HFF-Myc (cell line): ENCODE results near the gene PROK2.

Experiments used
- DNase-seq: peaks from one replicate; pipeline ENCODE4 v3.0.0-alpha.2; 2011; ENCODE audit warnings: low read depth; ENCODE audit errors: extremely low read depth
- H3K4me3 ChIP-seq: replicated peaks from 2 replicates; pipeline ENCODE4 v1.5.1; 2011; ENCODE audit warnings: low read depth, mild to moderate bottlenecking, control low read depth, low read length
- CTCF ChIP-seq: IDR thresholded peaks from 2 replicates; pipeline ENCODE4 v1.5.1; 2012; ENCODE audit warnings: mild to moderate bottlenecking, low read depth, low read length, control low read depth; ENCODE audit errors: missing control alignments

Gene PROK2

GRCh38 chr3:71805691-71806090 lies 20.7 kb upstream of the PROK2 start:
- no peak for TF ChIP-seq CTCF
- no peak for DNase-seq
- no peak overlapping the region for H3K4me3 ChIP-seq

- no peak overlapping the region for H3K4me3 ChIP-seq
- no peak for DNase-seq
- no peak for TF ChIP-seq CTCF
These were observed 20.3 kb upstream of the PROK2 start for GRCh38 chr3:71805199-71805598.

GRCh38 chr3:71803248-71803647 lies 18.3 kb upstream of the PROK2 start:
- H3K4me3 ChIP-seq: no peak overlapping the region
- TF ChIP-seq CTCF: no peak
- no peak for DNase-seq

- TF ChIP-seq CTCF: no peak
- no peak for DNase-seq
- no peak overlapping the region for H3K4me3 ChIP-seq
These were observed 17.0 kb upstream of the PROK2 start for GRCh38 chr3:71801986-71802385.

- no peak for TF ChIP-seq CTCF
- no peak overlapping the region for H3K4me3 ChIP-seq
- DNase-seq: no peak
These were observed 15.1 kb upstream of the PROK2 start for GRCh38 chr3:71800023-71800422.

- no peak for DNase-seq
- H3K4me3 ChIP-seq: no peak overlapping the region
- no peak for TF ChIP-seq CTCF
These were observed 12.5 kb upstream of the PROK2 start for GRCh38 chr3:71797455-71797854.

- H3K4me3 ChIP-seq: no peak overlapping the region
- no peak for TF ChIP-seq CTCF
- no peak for DNase-seq
These were observed 11.3 kb upstream of the PROK2 start for GRCh38 chr3:71796290-71796689.
